ENCODE results near the gene ORAI3. TPM values are rescaled to one million over a fixed set of nuclear protein-coding genes. Genes with fewer than 3 reads are reported as not detected.
A peak's percentile ranks its signal among the peaks of the same experiment; 100 is the strongest.

Gene ORAI3
- total and polyA plus RNA-seq, 11 donors = 8.1 to 28.9 (median 11.3) TPM

GRCh38 chr16:30923554-30924075 is 25.3 kb upstream of the ORAI3 start, which contains the start of gene FBXL19:
Gene FBXL19 (plus strand): TSS chr16:30923572. CDS start chr16:30925755, 2,183 bp downstream.
- DNase-seq = peak in 4 of 5 donors; percentile 54 to 74 (median 59)

GRCh38 chr16:30924076-30924912 is 24.6 kb upstream of the ORAI3 start:
- Histone ChIP-seq H3K4me1 (peaks cover 0 to 28% (median 9%) of the 10 kb centered on the region in 12 donors), H3K4me3 (peak overlapping the region; percentile 52 to 80 (median 66)), H3K27ac (peak overlapping the region; percentile 60 to 95 (median 80)), H3K27me3 (no peaks in the 10 kb centered on the region), H3K36me3 (peaks cover 0 to 14% (median 0%) of the 10 kb centered on the region in 9 donors), H3K9me3 (no peaks in the 10 kb centered on the region)
- TF ChIP-seq POLR2A (IDR thresholded peaks at IDR 0.05) = no peak
- no peak for TF ChIP-seq CTCF (IDR thresholded peaks at IDR 0.05)
- ATAC-seq (no peak), DNase-seq (peak in 2 of 5 donors; percentile 36 to 48)
- intact Hi-C loops (cut with DNase I) = loop anchor here in 2 of 10 donors (5.0 kb wide), 2 partner anchors 82 to 267 kb away; partner anchors contain the start of gene FBRS (in 1 of the 2)
- 4 to 21% (median 5%) methylated on average over 17 to 53 of the region's 53 CpGs for WGBS, 4 donors

More at GRCh38 chr16:30923554-30924075, 25.3 kb upstream of the ORAI3 start, which contains the start of gene FBXL19:
- H3K27ac ChIP-seq = peak within 1 kb of the TSS; percentile 74 to 98 (median 94)
- TF ChIP-seq CTCF (IDR thresholded peaks at IDR 0.05) = no peak
- TF ChIP-seq POLR2A (IDR thresholded peaks at IDR 0.05) = no peak
- H3K4me1 ChIP-seq = peaks cover 0 to 28% (median 9%) of the 10 kb centered on the region in 12 donors
- H3K27me3 ChIP-seq = no peaks in the 10 kb centered on the region
- ATAC-seq = no peak
- peak within 1 kb of the TSS; percentile 52 to 80 (median 66) for H3K4me3 ChIP-seq
- WGBS, 4 donors = 0 to 2% (median 1%) methylated on average over 15 to 31 of the region's 31 CpGs
- peaks cover 0 to 8% (median 0%) of the 10 kb centered on the region in 9 donors for H3K36me3 ChIP-seq
- no peaks in the 10 kb centered on the region for H3K9me3 ChIP-seq
- intact Hi-C loops (cut with DNase I) = loop anchor here in 4 of 10 donors (2.0 to 5.0 kb wide), 5 partner anchors 27 to 266 kb away; partner anchors contain the start of genes CTF1 (in 1 of the 4), FBRS (in 1 of the 4) and SRCAP (in 1 of the 4)

GRCh38 chr16:30924913-30925631 is 23.8 kb upstream of the ORAI3 start:
- no peak for TF ChIP-seq POLR2A (IDR thresholded peaks at IDR 0.05)
- no peak for TF ChIP-seq CTCF (IDR thresholded peaks at IDR 0.05)
- DNase-seq = no peak
- intact Hi-C loops (cut with DNase I) = loop anchor here in 2 of 10 donors (5.0 kb wide), 2 partner anchors 83 to 268 kb away; partner anchors contain the start of gene FBRS (in 1 of the 2)
- Histone ChIP-seq H3K27ac (peak overlapping the region in 8 of 12 donors; percentile 71 to 95 (median 88)), H3K9me3 (no peaks in the 10 kb centered on the region), H3K4me3 (peak overlapping the region in 7 of 12 donors; percentile 52 to 80 (median 66)), H3K4me1 (peaks cover 0 to 28% (median 9%) of the 10 kb centered on the region in 12 donors), H3K36me3 (peaks cover 0 to 21% (median 2%) of the 10 kb centered on the region in 9 donors), H3K27me3 (no peaks in the 10 kb centered on the region)
- no peak for ATAC-seq
- 75 to 79% (median 77%) methylated on average over 11 of the region's 11 CpGs for WGBS, 4 donors
